HAP-1 (cell line): Measurements from ENCODE around the gene SRF.

ENCODE experiments used
- DNase-seq, 2 experiments: peaks; one replicate each; pipeline ENCODE4 v3.0.0-alpha.2; 2016 to 2020; ENCODE audit warnings: low spot score in 2 of 2
- H3K27me3 ChIP-seq: fragments of 250-450 bp; sonication (Bioruptor Pico); 2 replicates; pipeline ENCODE4 v1.5.1; 2020; ENCODE audit warnings: low read depth, mild to moderate bottlenecking, moderate library complexity
- H3K36me3 ChIP-seq: fragments of 250-450 bp; sonication (Bioruptor Pico); replicated peaks from 2 replicates; pipeline ENCODE4 v1.5.1; 2020; ENCODE audit warnings: mild to moderate bottlenecking
- H3K4me1 ChIP-seq: fragments of 250-450 bp; sonication (Bioruptor Pico); 2 replicates; pipeline ENCODE4 v1.5.1; 2020; ENCODE audit warnings: mild to moderate bottlenecking
- H3K4me3 ChIP-seq: fragments of 250-450 bp; sonication (Bioruptor Pico); 2 replicates; pipeline ENCODE4 v1.5.1; 2020; ENCODE audit warnings: mild to moderate bottlenecking, moderate library complexity
- H3K9me3 ChIP-seq: fragments of 250-450 bp; sonication (Bioruptor Pico); 2 replicates; pipeline ENCODE4 v1.5.1; 2020; ENCODE audit warnings: mild to moderate bottlenecking, moderate library complexity
- in situ Hi-C: fragments of 300-500 bp; cut with MboI; formaldehyde crosslinking; loops from 3 replicates; pipeline ENCODE4 v1.14.3; 2020; ENCODE audit warnings: low sequenced_read_pairs, inconsistent platforms, mixed read lengths

Gene SRF

DNA sequence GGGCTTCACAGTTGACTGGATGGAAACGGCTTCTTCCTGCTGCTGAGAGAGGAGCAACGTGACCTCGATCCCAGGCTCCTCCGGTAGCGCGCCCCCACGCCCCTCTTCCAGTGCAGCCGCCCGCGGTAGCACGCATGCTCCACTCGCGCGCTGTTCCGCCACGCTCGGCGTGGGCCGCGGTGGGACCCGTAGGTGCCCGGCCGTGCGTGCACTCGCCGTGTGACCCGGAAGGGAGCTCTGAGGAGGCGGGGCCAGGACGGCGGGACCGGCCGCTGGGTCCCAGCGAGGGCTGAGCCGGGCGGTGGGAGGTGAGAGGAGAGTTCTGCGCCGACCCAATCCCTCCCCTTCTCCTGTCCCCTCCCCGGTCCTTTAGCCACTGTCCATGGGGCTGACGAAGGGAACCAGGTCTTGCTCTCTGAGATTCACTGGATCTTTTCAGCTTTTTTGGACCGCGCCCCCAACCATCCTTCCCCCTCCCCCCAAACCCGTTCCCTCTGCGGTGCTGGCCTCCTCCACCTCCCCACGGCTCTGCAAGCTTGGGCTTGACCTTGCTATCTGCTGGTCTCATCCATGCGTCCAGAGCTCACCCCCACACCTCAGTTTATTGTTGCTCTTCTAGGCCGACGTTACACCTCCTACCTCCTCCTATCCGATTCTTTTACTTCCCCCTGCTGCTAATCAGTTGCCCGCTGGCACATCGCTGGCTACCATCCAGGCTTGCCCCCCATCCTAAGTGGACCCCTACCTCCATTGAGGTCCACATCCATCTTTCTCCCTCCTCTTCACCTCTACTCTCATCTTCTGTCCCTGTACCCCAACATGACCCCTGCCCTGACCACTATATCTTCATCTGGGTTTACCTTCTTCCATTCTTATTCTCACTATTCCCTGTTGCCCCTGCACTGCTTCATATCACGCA lies 11.1 kb downstream of the SRF start, which contains the start of gene CUL9:
CUL9 (plus strand) TSS at position 255 of the 919 bp plus-strand sequence. CDS start 2,115 bp downstream, outside the sequence.
- peak; percentile 36 to 83 for DNase-seq
- peaks cover 15% of the 10 kb centered on the region for H3K36me3 ChIP-seq

DNA sequence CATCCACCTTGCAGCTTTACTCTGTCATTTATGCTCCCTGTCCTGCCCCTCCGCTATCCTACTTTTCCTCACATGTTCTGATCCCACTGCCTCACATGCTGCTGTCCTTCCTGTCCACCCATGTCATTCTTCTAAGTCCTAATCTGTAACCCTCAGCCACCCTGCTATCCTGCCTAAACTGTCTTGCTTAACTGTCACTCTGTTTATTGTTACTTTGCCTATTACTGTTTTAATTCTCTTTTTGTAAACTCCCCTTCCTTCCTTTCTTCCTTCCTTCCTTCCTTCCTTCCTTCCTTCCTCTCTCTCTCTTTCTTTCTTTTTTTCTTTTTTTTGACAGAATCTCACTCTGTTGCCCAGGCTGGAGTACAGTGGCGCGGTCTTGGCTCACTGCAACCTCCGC lies 12.4 kb downstream of the SRF start:
- in situ Hi-C loops = no loop called here
- Histone ChIP-seq H3K4me3 (no peak overlapping the region), H3K9me3 (no peaks in the 10 kb centered on the region), H3K4me1 (peaks cover 8% of the 10 kb centered on the region), H3K27me3 (no peaks in the 10 kb centered on the region), H3K36me3 (peaks cover 12% of the 10 kb centered on the region)
- no peak for DNase-seq

More for the DNA sequence above, 11.1 kb downstream of the SRF start, which contains the start of gene CUL9:
- in situ Hi-C loops = no loop called here
- Histone ChIP-seq H3K9me3 (no peaks in the 10 kb centered on the region), H3K4me1 (peaks cover 8% of the 10 kb centered on the region), H3K27me3 (no peaks in the 10 kb centered on the region), H3K4me3 (peak within 1 kb of the TSS; percentile 60)

DNA sequence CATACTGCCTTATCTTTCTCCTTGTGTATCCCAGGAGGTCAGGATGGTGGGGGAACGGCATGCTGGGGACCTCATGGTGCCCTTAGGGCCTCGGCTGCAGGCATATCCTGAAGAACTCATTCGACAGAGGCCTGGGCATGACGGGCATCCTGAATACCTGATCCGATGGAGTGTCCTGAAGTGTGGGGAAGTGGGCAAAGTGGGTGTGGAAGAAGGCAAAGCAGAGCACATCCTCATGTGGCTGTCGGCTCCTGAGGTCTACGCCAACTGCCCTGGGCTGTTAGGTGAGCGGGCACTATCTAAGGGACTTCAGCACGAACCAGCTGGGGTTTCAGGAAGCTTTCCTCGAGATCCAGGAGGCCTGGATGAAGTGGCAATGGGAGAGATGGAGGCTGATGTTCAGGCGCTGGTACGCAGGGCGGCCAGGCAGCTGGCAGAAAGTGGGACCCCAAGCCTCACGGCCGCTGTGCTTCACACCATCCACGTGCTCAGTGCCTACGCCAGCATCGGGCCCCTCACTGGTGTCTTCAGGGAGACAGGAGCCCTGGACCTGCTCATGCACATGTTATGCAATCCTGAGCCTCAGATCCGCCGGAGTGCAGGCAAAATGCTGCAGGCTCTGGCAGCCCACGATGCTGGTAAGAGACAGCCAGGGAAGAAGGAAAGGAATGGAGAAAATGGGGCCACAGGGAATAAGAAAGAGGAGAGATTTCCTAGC lies 13.4 kb downstream of the SRF start:
- Histone ChIP-seq H3K36me3 (peaks cover 2% of the 10 kb centered on the region), H3K4me1 (peaks cover 8% of the 10 kb centered on the region), H3K4me3 (no peak overlapping the region), H3K27me3 (no peaks in the 10 kb centered on the region), H3K9me3 (no peaks in the 10 kb centered on the region)
- in situ Hi-C loops = no loop called here
- DNase-seq = no peak

DNA sequence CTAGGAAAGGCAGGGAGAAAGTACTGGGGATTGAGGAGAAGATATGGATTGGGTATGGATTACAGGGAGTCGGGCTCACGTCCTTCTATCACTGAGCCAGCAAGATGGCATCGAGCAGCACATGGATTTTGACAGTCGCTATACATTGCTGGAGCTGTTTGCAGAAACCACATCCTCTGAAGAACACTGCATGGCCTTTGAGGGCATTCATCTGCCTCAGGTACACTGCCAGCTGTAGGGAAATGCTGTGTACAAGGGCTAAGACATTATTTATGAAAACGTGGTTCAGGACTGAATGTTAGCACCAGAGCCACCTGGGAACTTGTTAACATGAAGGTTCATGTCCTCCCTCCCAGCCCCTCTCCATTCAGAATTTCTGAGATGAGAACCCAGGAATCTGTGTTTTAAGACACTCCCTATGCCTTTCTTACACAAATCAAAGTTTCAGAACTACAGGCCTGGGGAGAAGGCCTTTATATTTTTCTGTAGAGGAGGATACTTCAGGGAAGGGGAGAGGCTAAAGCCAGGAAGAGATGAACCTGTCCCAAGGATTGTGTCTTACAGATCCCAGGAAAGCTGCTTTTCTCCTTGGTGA lies 14.4 kb downstream of the SRF start:
- Histone ChIP-seq H3K4me3 (no peak overlapping the region), H3K36me3 (no peaks in the 10 kb centered on the region; the same call in none of the 2 replicates), H3K4me1 (peaks cover 8% of the 10 kb centered on the region), H3K9me3 (no peaks in the 10 kb centered on the region), H3K27me3 (no peaks in the 10 kb centered on the region)
- DNase-seq = no peak
- in situ Hi-C loops = no loop called here

DNA sequence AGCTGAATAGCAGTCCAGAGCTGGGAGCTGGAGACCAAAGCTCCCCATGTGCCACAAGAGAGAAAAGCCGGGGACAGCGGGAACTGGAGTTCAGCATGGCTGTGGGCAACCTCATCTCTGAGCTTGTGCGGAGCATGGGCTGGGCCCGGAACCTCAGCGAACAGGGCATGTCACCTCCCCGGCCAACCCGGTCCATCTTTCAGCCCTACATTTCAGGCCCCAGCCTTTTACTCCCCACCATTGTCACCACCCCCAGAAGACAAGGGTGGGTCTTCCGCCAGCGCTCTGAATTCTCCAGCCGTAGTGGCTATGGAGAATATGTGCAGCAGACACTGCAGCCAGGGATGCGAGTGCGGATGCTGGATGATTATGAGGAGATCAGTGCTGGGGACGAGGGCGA lies 14.9 kb downstream of the SRF start:
- no peaks in the 10 kb centered on the region for H3K27me3 ChIP-seq
- DNase-seq = no peak
- in situ Hi-C loops = no loop called here
- no peaks in the 10 kb centered on the region for H3K9me3 ChIP-seq
- no peaks in the 10 kb centered on the region; the same call in none of the 2 replicates for H3K36me3 ChIP-seq
- peaks cover 8% of the 10 kb centered on the region for H3K4me1 ChIP-seq
- H3K4me3 ChIP-seq = no peak overlapping the region

DNA sequence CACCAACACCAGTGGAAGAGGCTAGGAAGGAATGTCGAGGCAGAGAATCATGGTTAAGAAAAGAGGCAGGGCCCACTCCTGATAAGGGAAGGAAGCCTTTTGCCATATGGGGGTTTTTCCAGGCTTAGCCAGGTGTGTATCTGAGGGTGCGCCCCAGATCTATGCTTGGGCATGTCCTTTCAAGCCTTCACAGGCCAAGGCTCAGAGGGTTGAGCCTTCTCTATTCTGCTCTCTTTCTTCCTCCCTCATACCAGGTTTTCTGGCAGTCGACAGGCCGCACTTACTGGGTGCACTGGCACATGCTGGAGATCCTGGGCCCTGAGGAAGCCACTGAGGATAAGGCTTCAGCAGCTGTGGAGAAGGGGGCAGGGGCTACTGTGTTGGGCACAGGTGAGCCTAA lies 15.6 kb downstream of the SRF start:
- H3K4me3 ChIP-seq = no peak overlapping the region
- in situ Hi-C loops = no loop called here
- no peaks in the 10 kb centered on the region for H3K27me3 ChIP-seq
- peaks cover 3% of the 10 kb centered on the region for H3K4me1 ChIP-seq
- H3K36me3 ChIP-seq = no peaks in the 10 kb centered on the region; the same call in none of the 2 replicates
- no peaks in the 10 kb centered on the region for H3K9me3 ChIP-seq
- DNase-seq = no peak

DNA sequence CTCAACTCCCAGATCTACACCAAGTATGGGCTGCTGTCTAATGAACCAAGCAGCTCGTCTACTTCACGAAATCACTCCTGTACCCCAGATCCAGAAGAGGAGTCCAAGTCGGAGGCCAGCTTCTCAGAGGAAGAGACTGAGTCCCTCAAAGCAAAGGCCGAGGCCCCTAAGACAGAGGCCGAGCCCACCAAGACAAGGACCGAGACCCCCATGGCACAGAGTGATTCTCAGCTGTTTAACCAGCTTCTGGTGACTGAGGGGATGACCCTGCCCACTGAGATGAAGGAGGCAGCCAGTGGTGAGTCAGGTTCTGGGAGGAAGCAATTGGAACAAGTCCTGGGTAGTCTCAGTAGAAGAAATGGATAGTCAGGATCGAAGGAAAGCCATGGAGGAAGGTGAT lies 16.8 kb downstream of the SRF start:
- Histone ChIP-seq H3K4me1 (no peaks in the 10 kb centered on the region), H3K9me3 (no peaks in the 10 kb centered on the region), H3K27me3 (no peaks in the 10 kb centered on the region), H3K4me3 (no peak overlapping the region), H3K36me3 (no peaks in the 10 kb centered on the region; the same call in 1 of the 2 replicates)
- in situ Hi-C loops = no loop called here
- DNase-seq = no peak

DNA sequence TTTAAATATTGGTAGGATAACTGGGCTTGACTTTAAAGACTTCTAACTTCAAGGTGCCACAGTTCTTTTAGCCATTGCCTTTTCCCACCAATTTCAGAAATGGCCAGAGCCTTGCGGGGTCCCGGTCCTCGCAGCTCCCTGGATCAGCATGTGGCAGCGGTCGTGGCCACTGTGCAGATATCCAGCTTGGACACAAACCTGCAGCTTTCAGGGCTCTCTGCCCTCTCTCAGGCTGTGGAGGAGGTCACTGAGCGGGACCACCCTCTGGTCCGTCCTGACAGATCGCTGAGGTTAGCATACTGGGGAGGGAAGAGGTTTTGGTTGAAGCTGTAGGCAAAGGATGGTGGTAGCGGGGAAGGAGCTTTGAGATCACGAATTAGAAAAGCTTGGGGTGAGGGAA lies 17.4 kb downstream of the SRF start:
- Histone ChIP-seq H3K27me3 (no peaks in the 10 kb centered on the region), H3K4me1 (no peaks in the 10 kb centered on the region), H3K4me3 (no peak overlapping the region), H3K9me3 (no peaks in the 10 kb centered on the region), H3K36me3 (no peaks in the 10 kb centered on the region; the same call in 1 of the 2 replicates)
- in situ Hi-C loops = no loop called here
- DNase-seq = no peak

DNA sequence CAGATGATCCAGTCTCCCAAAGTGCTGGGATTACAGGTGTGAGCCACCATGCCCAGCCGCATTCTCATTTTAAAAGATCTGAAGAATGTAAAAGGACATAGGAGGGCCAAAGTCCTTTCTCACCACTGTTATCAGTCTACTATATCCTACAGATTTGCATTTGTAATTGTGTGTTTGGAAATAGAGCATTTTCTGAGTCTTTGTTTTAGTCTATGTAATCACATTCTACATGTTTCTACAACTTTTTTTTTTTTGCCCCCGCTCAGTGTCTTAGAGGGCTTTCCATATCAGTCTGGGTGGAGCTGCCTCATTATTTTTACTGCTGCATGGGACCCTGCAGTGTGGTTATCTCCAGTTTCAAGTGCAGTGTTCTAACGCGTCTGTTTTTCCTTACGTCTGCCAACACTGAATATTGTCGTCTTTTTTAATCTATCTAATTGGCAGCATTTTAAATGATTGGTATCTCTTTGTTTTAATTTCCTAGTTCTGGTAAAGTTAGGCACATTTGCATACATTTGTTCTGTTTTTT lies 18.8 kb downstream of the SRF start:
- H3K36me3 ChIP-seq = no peaks in the 10 kb centered on the region; the same call in 1 of the 2 replicates
- DNase-seq = no peak
- H3K27me3 ChIP-seq = no peaks in the 10 kb centered on the region
- in situ Hi-C loops = no loop called here
- H3K4me3 ChIP-seq = no peak overlapping the region
- H3K4me1 ChIP-seq = no peaks in the 10 kb centered on the region
- H3K9me3 ChIP-seq = no peaks in the 10 kb centered on the region

DNA sequence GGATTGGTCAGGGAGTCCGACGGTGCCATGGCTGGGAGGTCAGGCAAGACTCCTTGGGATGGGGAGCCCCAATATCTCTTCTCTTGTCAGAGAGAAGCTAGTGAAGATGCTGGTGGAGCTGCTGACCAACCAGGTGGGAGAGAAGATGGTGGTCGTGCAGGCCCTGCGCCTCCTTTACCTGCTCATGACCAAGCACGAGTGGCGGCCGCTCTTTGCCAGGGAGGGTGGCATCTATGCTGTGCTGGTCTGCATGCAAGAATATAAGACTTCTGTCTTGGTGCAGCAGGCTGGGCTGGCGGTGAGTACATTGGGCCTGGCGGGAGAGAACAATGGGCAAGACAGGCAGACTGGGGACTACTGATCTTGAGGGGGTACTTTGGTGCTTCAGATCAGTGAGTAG lies 21.8 kb downstream of the SRF start:
- Histone ChIP-seq H3K36me3 (peaks cover 2% of the 10 kb centered on the region; the same call in 1 of the 2 replicates), H3K27me3 (no peaks in the 10 kb centered on the region), H3K9me3 (no peaks in the 10 kb centered on the region), H3K4me3 (no peak overlapping the region), H3K4me1 (no peaks in the 10 kb centered on the region)
- in situ Hi-C loops = no loop called here
- DNase-seq = no peak

DNA sequence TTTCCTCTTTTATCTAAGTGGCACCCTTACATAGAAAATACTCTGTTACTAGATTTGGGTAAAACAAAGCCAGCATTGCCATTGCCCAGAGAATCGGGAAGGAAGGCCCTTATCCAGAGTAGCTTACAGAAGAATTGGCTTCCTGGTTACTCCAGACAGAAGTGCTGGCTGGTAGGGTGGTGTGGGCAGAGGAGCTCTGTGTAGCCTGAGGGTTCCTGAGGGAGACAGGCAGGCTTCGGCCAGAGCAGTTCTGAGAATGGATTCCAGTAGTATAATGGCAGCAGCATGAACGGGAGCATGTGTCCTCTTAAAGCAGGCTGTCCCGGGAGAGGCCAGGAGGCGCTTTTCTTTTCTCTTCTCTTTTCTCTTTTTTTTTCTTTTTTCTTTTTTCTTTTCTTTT lies 22.9 kb downstream of the SRF start:
- H3K4me3 ChIP-seq = no peak overlapping the region

DNA sequence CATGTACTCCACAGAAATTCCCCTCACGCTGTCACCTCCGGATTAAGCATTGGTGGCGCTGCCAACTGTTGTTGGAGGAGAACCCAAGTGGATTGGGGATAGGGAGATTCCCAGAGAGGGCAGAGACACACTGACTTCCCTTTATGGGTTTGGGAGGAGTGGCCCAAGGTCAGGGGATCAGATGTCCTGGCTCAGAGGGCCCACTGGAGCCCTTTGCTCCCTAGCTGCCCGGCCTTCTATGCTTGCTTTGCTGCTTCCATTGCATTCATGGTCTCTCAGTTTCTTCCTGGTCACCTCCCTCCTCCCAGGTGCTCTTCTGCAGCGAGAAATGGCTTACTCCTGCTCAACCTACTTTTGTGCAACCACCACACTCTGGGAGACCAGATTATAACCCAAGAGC lies 25.3 kb downstream of the SRF start:
- peaks cover 4% of the 10 kb centered on the region; the same call in 1 of the 2 replicates for H3K36me3 ChIP-seq
- H3K4me3 ChIP-seq = no peak overlapping the region
- H3K9me3 ChIP-seq = no peaks in the 10 kb centered on the region
- no peak for DNase-seq
- H3K4me1 ChIP-seq = no peaks in the 10 kb centered on the region
- H3K27me3 ChIP-seq = no peaks in the 10 kb centered on the region
- in situ Hi-C loops = no loop called here

More for the DNA sequence above, 22.9 kb downstream of the SRF start:
- Histone ChIP-seq H3K27me3 (no peaks in the 10 kb centered on the region), H3K9me3 (no peaks in the 10 kb centered on the region), H3K36me3 (peaks cover 4% of the 10 kb centered on the region; the same call in 1 of the 2 replicates), H3K4me1 (no peaks in the 10 kb centered on the region)
- in situ Hi-C loops = no loop called here
- DNase-seq = no peak

DNA sequence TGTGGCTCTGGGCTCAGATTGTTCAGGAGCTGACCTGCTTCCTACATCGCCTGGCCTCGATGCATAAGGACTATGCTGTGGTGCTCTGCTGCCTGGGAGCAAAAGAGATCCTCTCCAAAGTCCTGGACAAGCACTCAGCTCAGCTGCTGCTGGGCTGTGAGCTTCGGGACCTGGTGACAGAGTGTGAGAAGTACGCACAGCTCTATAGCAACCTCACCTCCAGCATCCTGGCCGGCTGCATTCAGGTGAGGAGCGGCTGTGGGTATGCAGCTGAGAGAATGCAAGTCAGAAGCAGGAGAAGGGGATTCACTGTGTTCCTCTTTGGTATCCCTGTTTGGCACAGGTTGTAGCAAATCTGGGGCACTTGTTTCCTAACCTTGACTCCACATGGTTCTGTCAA lies 28.8 kb downstream of the SRF start:
- no peak for DNase-seq
- Histone ChIP-seq H3K36me3 (peaks cover 4% of the 10 kb centered on the region; the same call in 1 of the 2 replicates), H3K9me3 (no peaks in the 10 kb centered on the region), H3K4me3 (no peak overlapping the region), H3K27me3 (no peaks in the 10 kb centered on the region), H3K4me1 (no peaks in the 10 kb centered on the region)
- in situ Hi-C loops = no loop called here
